ENCODE results near the gene PHC2. TPM values are rescaled to one million over a fixed set of nuclear protein-coding genes. Genes with fewer than 3 reads are reported as not detected.

Gene PHC2
- total RNA-seq, 1 experiment from 2014 or later = 9.4 TPM

DNA sequence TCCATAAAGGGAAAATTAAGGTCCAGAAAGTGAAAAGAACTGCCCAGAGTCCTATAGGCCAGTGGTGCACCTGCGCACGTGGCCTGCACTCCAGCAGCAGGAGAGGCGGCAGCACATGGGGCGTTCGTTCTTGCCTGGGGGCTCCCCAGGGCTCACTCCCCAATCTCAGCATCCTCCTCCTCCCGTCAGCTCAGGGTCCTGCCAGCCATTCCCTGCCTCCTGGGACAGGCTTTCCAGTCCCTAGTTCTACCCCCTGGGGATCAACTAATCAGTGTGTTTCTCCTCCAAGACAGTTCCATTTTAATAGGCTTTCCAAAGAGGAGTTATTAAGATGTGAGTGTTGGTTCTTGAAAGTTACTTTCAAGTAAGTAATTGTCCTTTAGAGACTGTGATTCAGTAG is 108.8 kb downstream of the PHC2 start:
- Histone ChIP-seq H3K9ac (ENCODE audit: extremely low read depth, insufficient read length, low read length) (no peak overlapping the region), H4K5ac (ENCODE audit: insufficient read length, low read depth, low read length) (no peak overlapping the region), H2BK15ac (ENCODE audit: low read depth, low read length) (no peak overlapping the region), H3K23me2 (ENCODE audit: insufficient read length, low read depth, low read length, poor library complexity, severe bottlenecking) (no peaks in the 10 kb centered on the region), H3K27me3 (ENCODE audit: insufficient read depth, low read length) (no peaks in the 10 kb centered on the region), H3K56ac (ENCODE audit: insufficient read length, low read depth, low read length) (no peak overlapping the region), H3K4ac (ENCODE audit: low read depth, low read length) (no peak overlapping the region), H3K4me2 (ENCODE audit: insufficient read depth, insufficient read length, low read length) (no peak overlapping the region), H2AFZ (ENCODE audit: low read length) (no peak overlapping the region), H3K27ac (ENCODE audit: insufficient read length, low read depth, low read length) (no peak overlapping the region), H2BK12ac (ENCODE audit: insufficient read length, low read depth, low read length) (no peak overlapping the region), H2BK20ac (ENCODE audit: low read depth, low read length, poor library complexity, severe bottlenecking) (no peak overlapping the region), H3K14ac (ENCODE audit: insufficient read depth, low read length) (no peak overlapping the region), H4K20me1 (ENCODE audit: control insufficient read depth, insufficient read depth, insufficient read length) (no peaks in the 10 kb centered on the region), H2BK120ac (ENCODE audit: low read depth, low read length, poor library complexity, severe bottlenecking) (no peak overlapping the region), H3K9me3 (ENCODE audit: control insufficient read depth, low read depth, low read length) (no peaks in the 10 kb centered on the region), H3T11ph (ENCODE audit: low read length) (no peak overlapping the region), H2AK5ac (ENCODE audit: insufficient read length, low read length) (no peak overlapping the region), H3K79me1 (ENCODE audit: insufficient read depth, low read depth, low read length, poor library complexity, severe bottlenecking) (no peaks in the 10 kb centered on the region), H4K8ac (replicated peaks; ENCODE audit: insufficient read length, low read depth, low read length) (no peak overlapping the region), H3K4me1 (ENCODE audit: insufficient read depth, low read length) (no peaks in the 10 kb centered on the region), H3K18ac (ENCODE audit: insufficient read length, low read depth, low read length) (no peak overlapping the region), H3K23ac (ENCODE audit: insufficient read length, low read depth, low read length) (no peak overlapping the region), H4K91ac (ENCODE audit: insufficient read length, low read depth, low read length) (no peak overlapping the region), H3K79me2 (ENCODE audit: insufficient read depth, low read length) (no peaks in the 10 kb centered on the region), H2BK5ac (ENCODE audit: insufficient read length, low read length) (no peak overlapping the region)
- Mint-ChIP-seq H3K27ac (no peak overlapping the region; a peak in 1 of 7 replicates), H3K27me3 (ENCODE audit: low read depth) (peaks cover 10% of the 10 kb centered on the region; the same call in 1 of the 2 replicates), H3K9me3 (no peaks in the 10 kb centered on the region), H3K4me3 (no peak overlapping the region), H3K4me1 (peaks cover 5 to 18% of the 10 kb centered on the region in 2 experiments), H3K36me3 (ENCODE audit: insufficient read depth in 1 of 3, low read depth in 3 of 3) (peaks cover 0 to 20% (median 0%) of the 10 kb centered on the region in 3 experiments; a peak in 4 of 7 replicates)
- DNase-seq = no peak
- TF ChIP-seq, protein P1, sequence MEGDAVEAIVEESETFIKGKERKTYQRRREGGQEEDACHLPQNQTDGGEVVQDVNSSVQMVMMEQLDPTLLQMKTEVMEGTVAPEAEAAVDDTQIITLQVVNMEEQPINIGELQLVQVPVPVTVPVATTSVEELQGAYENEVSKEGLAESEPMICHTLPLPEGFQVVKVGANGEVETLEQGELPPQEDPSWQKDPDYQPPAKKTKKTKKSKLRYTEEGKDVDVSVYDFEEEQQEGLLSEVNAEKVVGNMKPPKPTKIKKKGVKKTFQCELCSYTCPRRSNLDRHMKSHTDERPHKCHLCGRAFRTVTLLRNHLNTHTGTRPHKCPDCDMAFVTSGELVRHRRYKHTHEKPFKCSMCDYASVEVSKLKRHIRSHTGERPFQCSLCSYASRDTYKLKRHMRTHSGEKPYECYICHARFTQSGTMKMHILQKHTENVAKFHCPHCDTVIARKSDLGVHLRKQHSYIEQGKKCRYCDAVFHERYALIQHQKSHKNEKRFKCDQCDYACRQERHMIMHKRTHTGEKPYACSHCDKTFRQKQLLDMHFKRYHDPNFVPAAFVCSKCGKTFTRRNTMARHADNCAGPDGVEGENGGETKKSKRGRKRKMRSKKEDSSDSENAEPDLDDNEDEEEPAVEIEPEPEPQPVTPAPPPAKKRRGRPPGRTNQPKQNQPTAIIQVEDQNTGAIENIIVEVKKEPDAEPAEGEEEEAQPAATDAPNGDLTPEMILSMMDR (conservative IDR thresholded peaks at IDR 0.05) = no peak
- WGBS (ENCODE audit: extremely low coverage, insufficient read length, low lambda C conversion rate) = no CpG with 5 or more reads among the region's 6 CpGs

Data from H9 (cell line).